Activated CD4-positive, alpha-beta T cell treated with anti-CD3 and anti-CD28 coated beads, Interleukin-2, amount 50 U/mL, for 16 hours (primary cell): ENCODE results near the gene DEF6.
"Not testable (repeated sequence)": the region's sequence is repeated elsewhere in the genome, so short reads cannot be mapped to it uniquely, and the experiment has no call there.

Experiments used
- DNase-seq: peaks from one replicate; pipeline ENCODE4 v3.0.0-alpha.2; 2020

DEF6 gene

GRCh38 chr6:35280903-35281302 lies 16.7 kb upstream of the DEF6 start:
- no peak for DNase-seq

- DNase-seq = no peak
Measured at GRCh38 chr6:35282472-35282871, 15.1 kb upstream of the DEF6 start.

- DNase-seq = no peak
Measured at GRCh38 chr6:35283361-35283760, 14.3 kb upstream of the DEF6 start.

GRCh38 chr6:35287671-35288396 lies 9.8 kb upstream of the DEF6 start:
- DNase-seq = no peak

- no peak for DNase-seq
Measured at GRCh38 chr6:35288834-35289233, 8.8 kb upstream of the DEF6 start.

GRCh38 chr6:35291491-35291890 lies 6.1 kb upstream of the DEF6 start:
- DNase-seq = no peak

GRCh38 chr6:35292494-35292893 lies 5.1 kb upstream of the DEF6 start:
- DNase-seq = no peak

- no peak for DNase-seq
Measured at GRCh38 chr6:35293681-35294080, 3.9 kb upstream of the DEF6 start.

- peak; percentile 60 for DNase-seq
Measured at GRCh38 chr6:35294308-35294945, 3.2 kb upstream of the DEF6 start.

- no peak for DNase-seq
Measured at GRCh38 chr6:35295036-35295435, 2.6 kb upstream of the DEF6 start.

- DNase-seq = no peak
Measured at GRCh38 chr6:35295521-35296315, 1.9 kb upstream of the DEF6 start.

- no peak for DNase-seq
Measured at GRCh38 chr6:35296931-35297600, 552 bp upstream of the DEF6 start.

GRCh38 chr6:35298625-35299140 lies 1.1 kb downstream of the DEF6 start:
- DNase-seq = peak; percentile 34

GRCh38 chr6:35299674-35300073 lies 2.1 kb downstream of the DEF6 start:
- DNase-seq = peak; percentile 41

- DNase-seq = peak; percentile 54
Measured at GRCh38 chr6:35300848-35301247, 3.2 kb downstream of the DEF6 start.

GRCh38 chr6:35302604-35303241 lies 5.1 kb downstream of the DEF6 start:
- peak; percentile 93 for DNase-seq

- DNase-seq = no peak
Measured at GRCh38 chr6:35304299-35304698, 6.7 kb downstream of the DEF6 start.

GRCh38 chr6:35305117-35305516 lies 7.5 kb downstream of the DEF6 start:
- DNase-seq = no peak

- not testable (repeated sequence) for DNase-seq
Measured at GRCh38 chr6:35307138-35307537, 9.5 kb downstream of the DEF6 start.

GRCh38 chr6:35308543-35308942 lies 10.9 kb downstream of the DEF6 start:
- not testable (repeated sequence) for DNase-seq

- no peak for DNase-seq
Measured at GRCh38 chr6:35309611-35310264, 12.1 kb downstream of the DEF6 start.

- no peak for DNase-seq
Measured at GRCh38 chr6:35310265-35310831, 12.7 kb downstream of the DEF6 start.
